OCI-LY1 (cell line): ENCODE results near the gene NR6A1.
A peak's percentile ranks its signal among the peaks of the same experiment; 100 is the strongest.

Experiments
- H2AFZ ChIP-seq: fragments of 200-600 bp; sonication (generic), shearing (Covaris generic); 2 replicates; pipeline ENCODE4 v1.6.0; 2014; ENCODE audit warnings: antibody characterized with exemption, mild to moderate bottlenecking, low read length
- H3F3A ChIP-seq: fragments of 200-600 bp; sonication (generic), shearing (Covaris generic); 2 replicates; pipeline ENCODE4 v1.6.0; 2014; ENCODE audit warnings: mild to moderate bottlenecking, antibody characterized with exemption, low read length, moderate library complexity; ENCODE audit not compliant: insufficient read depth
- H3K27ac ChIP-seq: fragments of 200-600 bp; sonication (generic); 2 replicates; pipeline ENCODE4 v1.5.1; 2014; ENCODE audit warnings: low read length, mixed run types, mild to moderate bottlenecking, low read depth; ENCODE audit not compliant: poor library complexity, severe bottlenecking
- H3K27me3 ChIP-seq: fragments of 200-600 bp; sonication (generic); 2 replicates; pipeline ENCODE4 v1.6.0; 2014; ENCODE audit warnings: antibody characterized with exemption, mild to moderate bottlenecking, low read length, moderate library complexity; ENCODE audit not compliant: insufficient read depth
- H3K36me3 ChIP-seq: fragments of 200-600 bp; sonication (generic); 2 replicates; pipeline ENCODE4 v1.6.1; 2014; ENCODE audit warnings: mild to moderate bottlenecking, antibody characterized with exemption, low read length, moderate library complexity, mixed read lengths; ENCODE audit not compliant: insufficient read depth
- H3K4me1 ChIP-seq: fragments of 200-600 bp; sonication (generic); 2 replicates; pipeline ENCODE4 v1.5.1; 2014; ENCODE audit warnings: mild to moderate bottlenecking, low read length, moderate library complexity; ENCODE audit not compliant: insufficient read depth, severe bottlenecking
- H3K4me2 ChIP-seq: fragments of 200-600 bp; sonication (generic), shearing (Covaris generic); 2 replicates; pipeline ENCODE4 v1.6.1; 2014; ENCODE audit warnings: low read length
- H3K4me3 ChIP-seq: fragments of 200-600 bp; sonication (generic); 2 replicates; pipeline ENCODE4 v1.5.1; 2014; ENCODE audit warnings: low read length, low read depth, mild to moderate bottlenecking, mixed read lengths; ENCODE audit not compliant: poor library complexity, severe bottlenecking
- H3K79me2 ChIP-seq: fragments of 200-600 bp; shearing (Covaris generic); 2 replicates; pipeline ENCODE4 v1.6.1; 2016; ENCODE audit warnings: mixed run types, low read length, mixed read lengths; ENCODE audit not compliant: insufficient read depth
- H3K9ac ChIP-seq: fragments of 200-600 bp; sonication (generic), shearing (Covaris generic); 2 replicates; pipeline ENCODE4 v1.6.1; 2014; ENCODE audit warnings: mild to moderate bottlenecking, low read length, mixed read lengths
- H3K9me2 ChIP-seq: fragments of 200-600 bp; sonication (generic), shearing (Covaris generic); 2 replicates; pipeline ENCODE4 v1.6.1; 2014; ENCODE audit warnings: low read depth, mild to moderate bottlenecking, low read length, mixed read lengths
- H3K9me3 ChIP-seq: fragments of 200-600 bp; shearing (Covaris generic); 2 replicates; pipeline ENCODE4 v1.6.1; 2014; ENCODE audit warnings: low read length, mixed read lengths
- H4K20me1 ChIP-seq: fragments of 200-600 bp; sonication (generic), shearing (Covaris generic); 2 replicates; pipeline ENCODE4 v1.6.0; 2016; ENCODE audit warnings: mild to moderate bottlenecking, low read length; ENCODE audit not compliant: insufficient read depth
- EZH2 ChIP-seq: fragments of 200-600 bp; sonication (generic), shearing (Covaris generic); IDR thresholded peaks from 2 replicates; pipeline ENCODE4 v1.8.0; 2017; ENCODE audit warnings: borderline replicate concordance, mixed run types, mild to moderate bottlenecking, antibody characterized with exemption, low read length, moderate library complexity, mixed read lengths
- TF ChIP-seq, protein P1 (sequence below): fragments of 200-600 bp; sonication (generic), shearing (Covaris generic); IDR thresholded peaks from 2 replicates; pipeline ENCODE4 v1.5.1; 2017; ENCODE audit warnings: mild to moderate bottlenecking, antibody characterized with exemption, low read length, moderate library complexity, mixed read lengths

NR6A1 gene

DNA sequence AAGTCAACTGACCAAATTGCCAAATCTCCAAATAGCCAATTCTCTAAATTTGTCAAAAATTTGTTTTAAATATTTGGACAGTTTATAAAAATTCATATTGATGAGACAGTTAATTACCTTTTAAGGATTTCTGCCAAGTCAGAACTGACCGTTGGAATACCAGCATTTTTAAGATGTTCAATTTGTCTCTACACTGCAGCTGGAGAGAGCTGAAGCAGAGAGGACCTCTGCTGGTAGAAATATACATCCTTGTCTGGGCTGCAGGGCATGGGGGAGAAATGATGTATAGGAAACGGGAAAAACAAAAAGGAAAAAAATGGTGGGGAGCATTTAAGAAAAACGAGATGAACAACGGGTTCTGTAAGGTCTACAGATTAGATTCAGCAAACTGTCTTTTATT lies 16.8 kb downstream of the NR6A1 start:
- H3K4me1 ChIP-seq = peaks cover 6% of the 10 kb centered on the region
- H3K4me3 ChIP-seq = no peak overlapping the region
- H3K79me2 ChIP-seq = no peaks in the 10 kb centered on the region
- H4K20me1 ChIP-seq = no peaks in the 10 kb centered on the region
- H3K36me3 ChIP-seq = no peaks in the 10 kb centered on the region
- no peak overlapping the region for H3K9ac ChIP-seq
- no peak for TF ChIP-seq EZH2
- TF ChIP-seq, protein P1, sequence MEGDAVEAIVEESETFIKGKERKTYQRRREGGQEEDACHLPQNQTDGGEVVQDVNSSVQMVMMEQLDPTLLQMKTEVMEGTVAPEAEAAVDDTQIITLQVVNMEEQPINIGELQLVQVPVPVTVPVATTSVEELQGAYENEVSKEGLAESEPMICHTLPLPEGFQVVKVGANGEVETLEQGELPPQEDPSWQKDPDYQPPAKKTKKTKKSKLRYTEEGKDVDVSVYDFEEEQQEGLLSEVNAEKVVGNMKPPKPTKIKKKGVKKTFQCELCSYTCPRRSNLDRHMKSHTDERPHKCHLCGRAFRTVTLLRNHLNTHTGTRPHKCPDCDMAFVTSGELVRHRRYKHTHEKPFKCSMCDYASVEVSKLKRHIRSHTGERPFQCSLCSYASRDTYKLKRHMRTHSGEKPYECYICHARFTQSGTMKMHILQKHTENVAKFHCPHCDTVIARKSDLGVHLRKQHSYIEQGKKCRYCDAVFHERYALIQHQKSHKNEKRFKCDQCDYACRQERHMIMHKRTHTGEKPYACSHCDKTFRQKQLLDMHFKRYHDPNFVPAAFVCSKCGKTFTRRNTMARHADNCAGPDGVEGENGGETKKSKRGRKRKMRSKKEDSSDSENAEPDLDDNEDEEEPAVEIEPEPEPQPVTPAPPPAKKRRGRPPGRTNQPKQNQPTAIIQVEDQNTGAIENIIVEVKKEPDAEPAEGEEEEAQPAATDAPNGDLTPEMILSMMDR = peak; percentile 64
- H3K27ac ChIP-seq = no peak overlapping the region
- no peaks in the 10 kb centered on the region for H3K9me3 ChIP-seq
- no peak overlapping the region for H3K4me2 ChIP-seq
- H3K27me3 ChIP-seq = no peaks in the 10 kb centered on the region
- no peaks in the 10 kb centered on the region for H3K9me2 ChIP-seq
- H3F3A ChIP-seq = no peaks in the 10 kb centered on the region
- H2AFZ ChIP-seq = no peak overlapping the region

DNA sequence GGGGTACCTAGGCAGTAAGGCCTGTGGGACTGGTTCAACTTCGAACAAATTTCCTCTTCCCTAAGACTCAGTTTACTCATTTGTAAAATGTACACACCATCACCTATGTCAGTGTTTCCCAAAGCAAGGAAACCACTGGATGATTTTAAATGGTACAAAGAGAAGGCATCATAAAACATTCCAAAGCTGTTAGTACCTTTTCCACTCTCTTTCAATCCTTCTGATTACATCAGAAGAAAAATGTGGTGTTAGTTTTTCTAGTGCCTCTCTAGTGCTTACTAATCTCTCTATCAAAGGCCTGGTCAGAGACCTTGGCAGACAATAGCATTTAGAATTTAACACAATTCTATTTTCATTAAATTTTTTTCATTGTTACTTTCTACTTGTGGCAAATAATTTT lies 18.1 kb downstream of the NR6A1 start:
- Histone ChIP-seq H3K4me3 (no peak overlapping the region), H3K9ac (no peak overlapping the region), H3K4me1 (no peaks in the 10 kb centered on the region), H3F3A (no peaks in the 10 kb centered on the region), H4K20me1 (no peaks in the 10 kb centered on the region), H2AFZ (no peak overlapping the region), H3K36me3 (no peaks in the 10 kb centered on the region), H3K9me2 (no peaks in the 10 kb centered on the region), H3K27me3 (no peaks in the 10 kb centered on the region), H3K79me2 (no peaks in the 10 kb centered on the region), H3K4me2 (no peak overlapping the region), H3K9me3 (no peaks in the 10 kb centered on the region), H3K27ac (no peak overlapping the region)
- no peak for TF ChIP-seq EZH2
- TF ChIP-seq, protein P1 = no peak

DNA sequence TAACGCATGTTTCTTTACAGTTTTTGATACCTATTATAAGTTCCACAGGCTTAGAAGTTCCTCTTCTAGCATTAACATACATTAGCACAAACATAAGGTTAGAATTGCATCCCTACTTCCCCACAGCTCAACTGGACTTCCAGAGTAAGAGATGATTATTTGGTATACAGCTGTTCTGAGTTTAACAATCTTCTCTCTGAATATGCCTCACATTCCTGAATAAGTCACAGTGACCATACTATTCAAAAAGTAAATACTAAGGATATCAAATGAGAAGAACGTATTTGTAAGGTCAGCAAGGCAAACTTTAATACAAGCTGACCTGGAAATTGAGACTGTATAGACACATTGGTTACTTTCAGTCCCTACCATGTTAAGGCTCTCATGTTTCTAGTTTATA lies 21.3 kb downstream of the NR6A1 start:
- Histone ChIP-seq H3K9me2 (no peaks in the 10 kb centered on the region), H3K9ac (no peak overlapping the region), H4K20me1 (no peaks in the 10 kb centered on the region), H3K4me2 (no peak overlapping the region), H3K4me3 (no peak overlapping the region), H3F3A (no peaks in the 10 kb centered on the region), H3K27ac (no peak overlapping the region), H3K79me2 (no peaks in the 10 kb centered on the region), H3K9me3 (no peaks in the 10 kb centered on the region), H3K36me3 (no peaks in the 10 kb centered on the region), H3K4me1 (no peaks in the 10 kb centered on the region), H3K27me3 (no peaks in the 10 kb centered on the region), H2AFZ (no peak overlapping the region)
- TF ChIP-seq EZH2 = no peak
- TF ChIP-seq, protein P1 = no peak
